Activated naive CD4-positive, alpha-beta T cell treated with anti-CD3 and anti-CD28 coated beads, Interleukin-2, amount 50 U/mL, for 16 hours (primary cell): ENCODE measurements around the gene KDM3B.
"Not testable (repeated sequence)": the region's sequence is repeated elsewhere in the genome, so short reads cannot be mapped to it uniquely, and the experiment has no call there.

ENCODE experiments used
- DNase-seq: peaks from one replicate; pipeline ENCODE4 v3.0.0-alpha.2; 2020

Gene KDM3B

GRCh38 chr5:138468133-138468965 lies 115.9 kb downstream of the KDM3B start:
- no peak for DNase-seq

GRCh38 chr5:138468966-138469539 lies 116.6 kb downstream of the KDM3B start:
- no peak for DNase-seq

GRCh38 chr5:138469540-138470321 lies 117.2 kb downstream of the KDM3B start:
- no peak for DNase-seq

- DNase-seq: no peak
Observed at GRCh38 chr5:138470322-138471051, 118.0 kb downstream of the KDM3B start.

GRCh38 chr5:138471052-138471361 lies 118.5 kb downstream of the KDM3B start:
- no peak for DNase-seq

GRCh38 chr5:138472353-138472752 lies 119.9 kb downstream of the KDM3B start:
- no peak for DNase-seq

- not testable (repeated sequence) for DNase-seq
Observed at GRCh38 chr5:138473151-138473550, 120.7 kb downstream of the KDM3B start.

- no peak for DNase-seq
Observed at GRCh38 chr5:138476918-138477317, 124.4 kb downstream of the KDM3B start.

GRCh38 chr5:138482638-138483037 lies 130.2 kb downstream of the KDM3B start:
- no peak for DNase-seq
